H1 (cell line): ENCODE measurements around the gene MMP25. TPM values are rescaled to one million over a fixed set of nuclear protein-coding genes. Genes with fewer than 3 reads are reported as not detected.

Experiments used
- CHD1 ChIP-seq: IDR thresholded peaks from 2 replicates; pipeline ENCODE4 v1.6.1; 2012; ENCODE audit warnings: low read depth, low read length, improper control_type of control experiment
- JUND ChIP-seq: IDR thresholded peaks from 2 replicates; pipeline ENCODE4 v1.6.1; 2011; ENCODE audit warnings: mild to moderate bottlenecking, improper control_type of control experiment, low read length
- POLR2A ChIP-seq, 2 experiments: IDR thresholded peaks; 1 replicate in 1 of 2; 2 replicates in 1 of 2; pipeline ENCODE4 v1.6.1; 2011; ENCODE audit warnings: low read depth in 2 of 2, low read length in 2 of 2, mild to moderate bottlenecking in 2 of 2; ENCODE audit errors: control extremely low read depth in 1 of 2
- SIX5 ChIP-seq: IDR thresholded peaks from 2 replicates; pipeline ENCODE4 v1.6.1; 2011; ENCODE audit warnings: mild to moderate bottlenecking, low read depth, low read length
- TAF1 ChIP-seq: IDR thresholded peaks from 2 replicates; pipeline ENCODE4 v1.6.1; 2011; ENCODE audit warnings: mild to moderate bottlenecking, low read depth, low read length
- TAF7 ChIP-seq: optimal IDR thresholded peaks from 2 replicates; pipeline ENCODE3; 2011; ENCODE audit warnings: low read depth, mild to moderate bottlenecking, inconsistent platforms, low read length, moderate library complexity, borderline replicate concordance
- polyA plus RNA-seq, 7 experiments: library from polyadenylated mRNA; depleted of rRNA in 3 of 7; stranded (reverse) in 5 of 7; unstranded in 2 of 7; fragments of >200 nt in 5 of 7; fragments of 200-250 nt in 2 of 7; gene quantifications; 1 replicate in 5 of 7; 2 replicates in 1 of 7; 4 replicates in 1 of 7; pipeline versions ENCODE4 v1.2.1 to v1.2.3, GENCODE V29; 2011 to 2013; ENCODE audit warnings: missing spikeins in 2 of 7, mixed read lengths in 2 of 7
- total RNA-seq: library from RNA; stranded (reverse); fragmentation: NEBNext Ultra II Directional; extraction: Animal tissue kit (Norgen Biotek cat#: 25700); gene quantifications from 2 replicates; pipeline ENCODE4 v1.2.1, GENCODE V29; 2021
- TF ChIP-seq, protein P1 (sequence below): IDR thresholded peaks from 2 replicates; pipeline ENCODE4 v1.6.1; 2012; ENCODE audit warnings: inconsistent platforms

Gene MMP25
- total and polyA plus RNA-seq, 2 of the 8 experiments (the other 6 are each of a cell fraction or from before 2014, with no cell fraction given) = 7.7 to 26.7 TPM

DNA sequence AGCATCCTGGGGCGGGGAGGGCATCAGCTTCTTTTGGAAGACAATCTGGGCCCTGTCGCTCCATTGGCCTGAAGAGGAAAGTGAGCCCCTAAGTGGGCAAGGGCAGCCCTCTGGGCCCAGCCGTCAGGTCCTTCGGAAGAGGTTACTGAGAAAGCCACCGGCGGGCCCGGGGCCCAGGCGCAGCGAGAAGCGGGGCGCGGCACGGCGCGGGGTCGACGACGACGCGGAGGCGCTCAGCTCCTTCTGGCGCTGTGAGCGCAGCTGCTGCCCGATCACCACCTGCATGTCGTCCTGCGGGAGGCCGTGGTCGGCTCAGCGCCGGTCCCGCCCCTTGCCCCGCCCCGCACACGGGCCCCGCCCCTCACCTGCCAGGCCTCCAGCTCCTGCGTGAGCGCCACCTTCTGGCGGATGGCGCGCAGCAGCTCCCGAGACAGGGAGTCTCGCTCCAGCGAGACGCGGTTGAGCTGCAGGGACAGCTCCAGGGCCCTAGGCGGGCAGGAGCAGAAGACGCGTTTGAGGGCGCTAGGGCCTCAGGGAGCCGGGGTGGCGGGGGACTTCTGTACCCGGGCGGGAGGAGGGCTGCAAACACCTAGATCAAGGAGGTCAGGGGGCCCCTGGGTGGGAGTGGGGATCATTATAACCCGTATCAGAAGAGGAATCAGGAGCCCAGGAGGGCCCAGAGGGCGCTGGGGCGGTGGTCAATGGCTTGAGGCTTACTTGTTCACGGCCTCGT, 18.2 kb upstream of the MMP25 start (continued):
- TF ChIP-seq, protein P1, sequence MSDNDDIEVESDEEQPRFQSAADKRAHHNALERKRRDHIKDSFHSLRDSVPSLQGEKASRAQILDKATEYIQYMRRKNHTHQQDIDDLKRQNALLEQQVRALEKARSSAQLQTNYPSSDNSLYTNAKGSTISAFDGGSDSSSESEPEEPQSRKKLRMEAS = peak; percentile 80
- TF ChIP-seq POLR2A (IDR thresholded peaks at IDR 0.05; ENCODE audit: control extremely low read depth in 1 of 2, low read depth in 2 of 2, low read length in 2 of 2) (peak in 1 of 2 experiments; percentile 74; a peak in 2 of 3 replicates), CHD1 (no peak), TAF7 (peak; percentile 54), TAF1 (peak; percentile 89), SIX5 (no peak), JUND (no peak)
- TF ChIP-seq, all 59 proteins: peak for 13
